ENCODE measurements around the gene SYNJ2. TPM values are rescaled to one million over a fixed set of nuclear protein-coding genes. Genes with fewer than 3 reads are reported as not detected.

SYNJ2 gene
- total RNA-seq, 2 experiments from 2014 or later: 26.2 to 32.1 TPM

- peaks cover 9% of the 10 kb centered on the region for H3K36me3 Mint-ChIP-seq
These were observed 79.0 kb downstream of the SYNJ2 start for GRCh38 chr6:158060455-158061360.

GRCh38 chr6:158061361-158061708, 79.7 kb downstream of the SYNJ2 start:
- Mint-ChIP-seq H3K27ac (no peak overlapping the region), H3K9me3 (no peaks in the 10 kb centered on the region), H3K4me3 (no peak overlapping the region), H3K4me1 (peaks cover 20% of the 10 kb centered on the region), H3K27me3 (no peaks in the 10 kb centered on the region), H3K36me3 (peaks cover 10% of the 10 kb centered on the region)
- DNase-seq: no peak
- POLR2A ChIA-PET: interaction anchor here (1.6 kb wide), 1 partner anchor 14 kb away, joined by 8 read pairs; no protein-coding TSS in a partner anchor
- no peak for ATAC-seq (ENCODE audit: low read depth)

More at GRCh38 chr6:158060455-158061360, 79.0 kb downstream of the SYNJ2 start:
- H3K4me1 Mint-ChIP-seq: peaks cover 17% of the 10 kb centered on the region
- peak overlapping the region; percentile 30 for H3K27ac Mint-ChIP-seq
- no peak overlapping the region for H3K4me3 Mint-ChIP-seq
- no peaks in the 10 kb centered on the region for H3K27me3 Mint-ChIP-seq
- no peaks in the 10 kb centered on the region for H3K9me3 Mint-ChIP-seq
- DNase-seq (no peak), ATAC-seq (ENCODE audit: low read depth) (no peak)
- POLR2A ChIA-PET: interaction anchor here (1.6 kb wide), 1 partner anchor 13 kb away, joined by 8 read pairs; no protein-coding TSS in a partner anchor

GRCh38 chr6:158061709-158062461, 80.2 kb downstream of the SYNJ2 start:
- DNase-seq: no peak
- POLR2A ChIA-PET: interaction anchor here (1.6 kb wide), 1 partner anchor 14 kb away, joined by 8 read pairs; no protein-coding TSS in a partner anchor
- no peaks in the 10 kb centered on the region for H3K9me3 Mint-ChIP-seq

GRCh38 chr6:158063736-158064135, 82.1 kb downstream of the SYNJ2 start:
- Mint-ChIP-seq H3K4me3 (no peak overlapping the region), H3K4me1 (peaks cover 20% of the 10 kb centered on the region), H3K36me3 (peaks cover 17% of the 10 kb centered on the region), H3K9me3 (no peaks in the 10 kb centered on the region), H3K27me3 (no peaks in the 10 kb centered on the region), H3K27ac (no peak overlapping the region)
- POLR2A ChIA-PET: no interaction called here
- DNase-seq (no peak), ATAC-seq (ENCODE audit: low read depth) (no peak)

More at GRCh38 chr6:158061709-158062461, 80.2 kb downstream of the SYNJ2 start:
- Mint-ChIP-seq H3K4me1 (peaks cover 20% of the 10 kb centered on the region), H3K27me3 (no peaks in the 10 kb centered on the region), H3K36me3 (peaks cover 13% of the 10 kb centered on the region), H3K4me3 (no peak overlapping the region), H3K27ac (no peak overlapping the region)
- ATAC-seq (ENCODE audit: low read depth): no peak

- POLR2A ChIA-PET: no interaction called here
- H3K36me3 Mint-ChIP-seq: peaks cover 17% of the 10 kb centered on the region
- no peak overlapping the region for H3K4me3 Mint-ChIP-seq
- H3K27me3 Mint-ChIP-seq: no peaks in the 10 kb centered on the region
- peaks cover 27% of the 10 kb centered on the region for H3K4me1 Mint-ChIP-seq
- no peak overlapping the region for H3K27ac Mint-ChIP-seq
- H3K9me3 Mint-ChIP-seq: no peaks in the 10 kb centered on the region
- peak; percentile 23 for DNase-seq
- ATAC-seq (ENCODE audit: low read depth): no peak
These were observed 83.1 kb downstream of the SYNJ2 start for GRCh38 chr6:158064725-158065251.

GRCh38 chr6:158066136-158066781, 84.6 kb downstream of the SYNJ2 start:
- H3K4me3 Mint-ChIP-seq: no peak overlapping the region
- ATAC-seq (ENCODE audit: low read depth) (no peak), DNase-seq (no peak)
- POLR2A ChIA-PET: no interaction called here
- H3K27me3 Mint-ChIP-seq: no peaks in the 10 kb centered on the region
- no peak overlapping the region for H3K27ac Mint-ChIP-seq
- H3K4me1 Mint-ChIP-seq: peaks cover 22% of the 10 kb centered on the region
- peaks cover 20% of the 10 kb centered on the region for H3K36me3 Mint-ChIP-seq
- no peaks in the 10 kb centered on the region for H3K9me3 Mint-ChIP-seq

- ATAC-seq (ENCODE audit: low read depth): no peak
- Mint-ChIP-seq H3K36me3 (peaks cover 18% of the 10 kb centered on the region), H3K4me3 (no peak overlapping the region), H3K27me3 (no peaks in the 10 kb centered on the region), H3K27ac (no peak overlapping the region), H3K4me1 (peaks cover 27% of the 10 kb centered on the region), H3K9me3 (no peaks in the 10 kb centered on the region)
- DNase-seq: no peak
- POLR2A ChIA-PET: interaction anchor here (0.6 to 1.1 kb wide), 3 partner anchors 10 to 21 kb away, joined by 4 to 5 read pairs (median 4); no protein-coding TSS in a partner anchor
These were observed 85.9 kb downstream of the SYNJ2 start for GRCh38 chr6:158067436-158068015.

- DNase-seq (no peak), ATAC-seq (ENCODE audit: low read depth) (no peak)
- Mint-ChIP-seq H3K9me3 (no peaks in the 10 kb centered on the region), H3K4me1 (peaks cover 27% of the 10 kb centered on the region), H3K4me3 (no peak overlapping the region), H3K27me3 (no peaks in the 10 kb centered on the region), H3K27ac (no peak overlapping the region), H3K36me3 (peaks cover 18% of the 10 kb centered on the region)
- POLR2A ChIA-PET: interaction anchor here (0.7 kb wide), 1 partner anchor 10 kb away, joined by 4 read pairs; no protein-coding TSS in a partner anchor
These were observed 86.7 kb downstream of the SYNJ2 start for GRCh38 chr6:158068156-158068892.

- DNase-seq (no peak), ATAC-seq (ENCODE audit: low read depth) (no peak)
- Mint-ChIP-seq H3K9me3 (no peaks in the 10 kb centered on the region), H3K4me3 (no peak overlapping the region), H3K27ac (no peak overlapping the region), H3K36me3 (peaks cover 18% of the 10 kb centered on the region), H3K4me1 (peaks cover 29% of the 10 kb centered on the region), H3K27me3 (no peaks in the 10 kb centered on the region)
- POLR2A ChIA-PET: no interaction called here
These were observed 87.5 kb downstream of the SYNJ2 start for GRCh38 chr6:158068893-158069799.

GRCh38 chr6:158069800-158070195, 88.1 kb downstream of the SYNJ2 start:
- Mint-ChIP-seq H3K4me1 (peaks cover 29% of the 10 kb centered on the region), H3K36me3 (peaks cover 22% of the 10 kb centered on the region)
- POLR2A ChIA-PET: no interaction called here

GRCh38 chr6:158070513-158070912, 88.8 kb downstream of the SYNJ2 start:
- no peak for ATAC-seq (ENCODE audit: low read depth)
- peaks cover 22% of the 10 kb centered on the region for H3K36me3 Mint-ChIP-seq

More at GRCh38 chr6:158069800-158070195, 88.1 kb downstream of the SYNJ2 start:
- H3K9me3 Mint-ChIP-seq: no peaks in the 10 kb centered on the region
- ATAC-seq (ENCODE audit: low read depth): no peak
- H3K27me3 Mint-ChIP-seq: no peaks in the 10 kb centered on the region
- no peak overlapping the region for H3K27ac Mint-ChIP-seq
- DNase-seq: no peak
- H3K4me3 Mint-ChIP-seq: no peak overlapping the region

More at GRCh38 chr6:158070513-158070912, 88.8 kb downstream of the SYNJ2 start:
- no peaks in the 10 kb centered on the region for H3K27me3 Mint-ChIP-seq
- DNase-seq: no peak
- peaks cover 28% of the 10 kb centered on the region for H3K4me1 Mint-ChIP-seq
- H3K9me3 Mint-ChIP-seq: no peaks in the 10 kb centered on the region
- POLR2A ChIA-PET: no interaction called here
- H3K27ac Mint-ChIP-seq: no peak overlapping the region
- H3K4me3 Mint-ChIP-seq: no peak overlapping the region

Measured in activated naive CD8-positive, alpha-beta T cell treated with anti-CD3 and anti-CD28 coated beads, Interleukin-2, amount 10 ng/mL, durations not matched to agents 7 days and 5 days (primary cell).